ENCODE results near the gene ZDHHC11. TPM values are rescaled to one million over a fixed set of nuclear protein-coding genes. Genes with fewer than 3 reads are reported as not detected.

Gene ZDHHC11
- total RNA-seq, 4 donors from 2014 or later = 1.1 to 7.0 (median 3.3) TPM

GRCh38 chr5:865168-865521, 14.4 kb upstream of the ZDHHC11 start:
- no peak for DNase-seq
- TF ChIP-seq POLR2A (IDR thresholded peaks at IDR 0.05) = no peak
- H3K36me3 ChIP-seq = peaks cover 28 to 83% (median 32%) of the 10 kb centered on the region in 3 donors
- H3K4me3 ChIP-seq = no peak overlapping the region
- H3K9me3 ChIP-seq = no peaks in the 10 kb centered on the region
- peaks cover 0 to 10% (median 4%) of the 10 kb centered on the region in 3 donors for H3K4me1 ChIP-seq
- intact Hi-C loops (cut with DNase I) = no loop called here
- no CpG with 5 or more reads among the region's 24 CpGs for WGBS, 2 donors
- no peak overlapping the region for H3K27ac ChIP-seq
- no peaks in the 10 kb centered on the region for H3K27me3 ChIP-seq

- Histone ChIP-seq H3K27ac (no peak overlapping the region), H3K36me3 (peaks cover 23 to 83% (median 29%) of the 10 kb centered on the region in 3 donors), H3K4me3 (no peak overlapping the region), H3K27me3 (no peaks in the 10 kb centered on the region), H3K9me3 (no peaks in the 10 kb centered on the region), H3K4me1 (peaks cover 0 to 10% (median 4%) of the 10 kb centered on the region in 3 donors)
- intact Hi-C loops (cut with DNase I) = no loop called here
- TF ChIP-seq POLR2A (IDR thresholded peaks at IDR 0.05) (no peak), CTCF (IDR thresholded peaks at IDR 0.05) (no peak)
- 74 to 86% methylated on average over 4 to 13 of the region's 15 CpGs for WGBS, 2 donors
- DNase-seq = no peak
Measured at GRCh38 chr5:864492-865167, 13.8 kb upstream of the ZDHHC11 start.

- Histone ChIP-seq H3K36me3 (peaks cover 10 to 70% (median 17%) of the 10 kb centered on the region in 3 donors), H3K4me3 (no peak overlapping the region), H3K9me3 (no peaks in the 10 kb centered on the region), H3K4me1 (peaks cover 0 to 10% (median 4%) of the 10 kb centered on the region in 3 donors), H3K27me3 (no peaks in the 10 kb centered on the region), H3K27ac (no peak overlapping the region)
- no peak for DNase-seq
- 75 to 87% methylated on average over 2 to 11 of the region's 16 CpGs for WGBS, 2 donors
- intact Hi-C loops (cut with DNase I) = no loop called here
- no peak for TF ChIP-seq POLR2A (IDR thresholded peaks at IDR 0.05)
- TF ChIP-seq CTCF (IDR thresholded peaks at IDR 0.05) = no peak
Measured at GRCh38 chr5:863244-863805, 12.5 kb upstream of the ZDHHC11 start.

GRCh38 chr5:862367-863243, 11.8 kb upstream of the ZDHHC11 start:
- Histone ChIP-seq H3K4me1 (peaks cover 0 to 10% (median 4%) of the 10 kb centered on the region in 3 donors), H3K36me3 (peaks cover 8 to 63% (median 15%) of the 10 kb centered on the region in 3 donors), H3K4me3 (no peak overlapping the region), H3K27me3 (no peaks in the 10 kb centered on the region), H3K27ac (no peak overlapping the region), H3K9me3 (no peaks in the 10 kb centered on the region)
- intact Hi-C loops (cut with DNase I) = no loop called here
- no peak for TF ChIP-seq CTCF (IDR thresholded peaks at IDR 0.05)
- 82% methylated on average over 7 of the region's 25 CpGs; no CpG with 5 or more reads in 1 of the 2 donors for WGBS, 2 donors
- no peak for DNase-seq

GRCh38 chr5:861442-862366, 10.9 kb upstream of the ZDHHC11 start:
- no peak for TF ChIP-seq POLR2A (IDR thresholded peaks at IDR 0.05)
- no peak for TF ChIP-seq CTCF (IDR thresholded peaks at IDR 0.05)
- intact Hi-C loops (cut with DNase I) = no loop called here
- no peak for DNase-seq
- Histone ChIP-seq H3K27me3 (no peaks in the 10 kb centered on the region), H3K9me3 (no peaks in the 10 kb centered on the region), H3K4me1 (peaks cover 0 to 10% (median 4%) of the 10 kb centered on the region in 3 donors), H3K36me3 (peaks cover 0 to 54% (median 15%) of the 10 kb centered on the region in 3 donors), H3K27ac (no peak overlapping the region), H3K4me3 (no peak overlapping the region)
- WGBS, 2 donors = 66 to 76% methylated on average over 3 to 10 of the region's 22 CpGs

Data from esophagus squamous epithelium (tissue), 5 donors.